GM23338 (cell line): ENCODE data around the gene KRT17. TPM values are rescaled to one million over a fixed set of nuclear protein-coding genes. Genes with fewer than 3 reads are reported as not detected.
"Not testable (repeated sequence)": the region's sequence is repeated elsewhere in the genome, so short reads cannot be mapped to it uniquely, and the experiment has no call there.

Experiments used
- ATAC-seq: fragments of 200-7000 bp; cut with Tn5 transposase; 3 replicates; pipeline ENCODE4 v1.9.1; 2020
- DNase-seq: peaks from one replicate; pipeline ENCODE4 v3.0.0-alpha.2; 2015; ENCODE audit warnings: low spot score
- H2AFZ ChIP-seq: fragments of 200-600 bp; sonication (generic); 2 replicates; pipeline ENCODE4 v1.8.0; 2016; ENCODE audit warnings: antibody characterized with exemption, mild to moderate bottlenecking, moderate library complexity
- H3F3A ChIP-seq: fragments of 200-600 bp; sonication (generic); replicated peaks from 2 replicates; pipeline ENCODE4 v1.8.0; 2017; ENCODE audit warnings: antibody characterized with exemption, mixed run types, low read depth
- H3K27ac ChIP-seq: fragments of 200-600 bp; sonication (generic); 2 replicates; pipeline ENCODE4 v1.6.1; 2016; ENCODE audit warnings: low read depth
- H3K27me3 ChIP-seq: fragments of 200-600 bp; sonication (generic); 2 replicates; pipeline ENCODE4 v1.8.0; 2016; ENCODE audit warnings: mild to moderate bottlenecking, mixed run types, moderate library complexity; ENCODE audit not compliant: insufficient read depth
- H3K36me3 ChIP-seq: fragments of 200-600 bp; sonication (generic); 2 replicates; pipeline ENCODE4 v1.8.0; 2016; ENCODE audit warnings: mild to moderate bottlenecking; ENCODE audit not compliant: insufficient read depth
- H3K4me1 ChIP-seq: fragments of 200-600 bp; sonication (generic); 2 replicates; pipeline ENCODE4 v1.8.0; 2016; ENCODE audit warnings: mild to moderate bottlenecking, moderate library complexity; ENCODE audit not compliant: insufficient read depth
- H3K4me2 ChIP-seq: fragments of 200-600 bp; sonication (generic); 2 replicates; pipeline ENCODE4 v1.7.1; 2017; ENCODE audit warnings: mixed run types
- H3K4me3 ChIP-seq: fragments of 200-600 bp; sonication (generic); 2 replicates; pipeline ENCODE4 v1.6.1; 2016; ENCODE audit warnings: mixed run types
- H3K79me2 ChIP-seq: fragments of 200-600 bp; sonication (generic); replicated peaks from 2 replicates; pipeline ENCODE4 v1.8.0; 2017; ENCODE audit warnings: mild to moderate bottlenecking; ENCODE audit not compliant: insufficient read depth
- H3K9me2 ChIP-seq: fragments of 200-600 bp; sonication (generic); 2 replicates; pipeline ENCODE4 v1.8.0; 2017; ENCODE audit not compliant: insufficient read depth
- H4K20me1 ChIP-seq: fragments of 200-600 bp; sonication (generic); replicated peaks from 2 replicates; pipeline ENCODE4 v1.8.0; 2017; ENCODE audit warnings: mild to moderate bottlenecking; ENCODE audit not compliant: insufficient read depth
- H3K27ac Mint-ChIP-seq: 2 replicates; pipeline ENCODE4 v1.8.0; 2020; ENCODE audit warnings: inconsistent platforms, mild to moderate bottlenecking, moderate library complexity, mixed read lengths
- H3K27me3 Mint-ChIP-seq: 3 replicates; pipeline ENCODE4 v1.8.0; 2022; ENCODE audit warnings: low read depth, mild to moderate bottlenecking, moderate library complexity, mixed read lengths, inconsistent platforms; ENCODE audit not compliant: insufficient read depth, poor library complexity
- H3K36me3 Mint-ChIP-seq: 3 replicates; pipeline ENCODE4 v1.8.0; 2021; ENCODE audit warnings: low read depth, mild to moderate bottlenecking, inconsistent platforms, moderate library complexity, mixed read lengths
- H3K4me1 Mint-ChIP-seq: 3 replicates; pipeline ENCODE4 v1.8.0; 2020; ENCODE audit warnings: mild to moderate bottlenecking, inconsistent platforms, mixed read lengths
- H3K4me3 Mint-ChIP-seq: 3 replicates; pipeline ENCODE4 v1.8.0; 2021; ENCODE audit warnings: moderate library complexity, mild to moderate bottlenecking, inconsistent platforms, mixed read lengths
- H3K9me3 Mint-ChIP-seq: 3 replicates; pipeline ENCODE4 v1.8.0; 2020; ENCODE audit warnings: moderate library complexity, mild to moderate bottlenecking, inconsistent platforms, mixed read lengths
- STAT1 ChIP-seq: IDR thresholded peaks from one replicate; pipeline ENCODE4 v1.6.1; 2016; ENCODE audit warnings: antibody characterized with exemption; ENCODE audit not compliant: unreplicated experiment
- ZNF114 ChIP-seq: fragments of 250-450 bp; sonication (Bioruptor Pico); IDR thresholded peaks from 2 replicates; pipeline ENCODE4 v1.5.0; 2020; ENCODE audit warnings: mild to moderate bottlenecking, moderate library complexity
- ZNF462 ChIP-seq: fragments of 250-450 bp; sonication (Bioruptor Pico); IDR thresholded peaks from 2 replicates; pipeline ENCODE4 v1.5.0; 2020; ENCODE audit warnings: mild to moderate bottlenecking, moderate library complexity
- polyA plus RNA-seq: library from polyadenylated mRNA; unstranded; fragments of >200 nt; fragmentation: Nextera tagmentation; extraction: Ambion mirVana; gene quantifications from 2 replicates; pipeline ENCODE4 v1.2.1, GENCODE V29; 2016
- total RNA-seq: library from RNA; depleted of rRNA; stranded (reverse); fragments of >200 nt; shearing (Covaris generic); gene quantifications from 2 replicates; pipeline ENCODE4 v1.2.3, GENCODE V29; 2014
- TF ChIP-seq, protein P1 (sequence below), 2 experiments: fragments of 200-600 bp in 1 of 2; sonication (generic) in 1 of 2; conservative IDR thresholded peaks; 2 replicates each; pipeline versions ENCODE4 v1.5.1 to v1.6.1; 2016 to 2017; ENCODE audit warnings: antibody characterized with exemption in 2 of 2, low read depth in 2 of 2, mild to moderate bottlenecking in 2 of 2, moderate library complexity in 1 of 2

KRT17 gene
- total and polyA plus RNA-seq, 2 experiments from 2014 or later = 0.63 to 1.8 TPM

DNA sequence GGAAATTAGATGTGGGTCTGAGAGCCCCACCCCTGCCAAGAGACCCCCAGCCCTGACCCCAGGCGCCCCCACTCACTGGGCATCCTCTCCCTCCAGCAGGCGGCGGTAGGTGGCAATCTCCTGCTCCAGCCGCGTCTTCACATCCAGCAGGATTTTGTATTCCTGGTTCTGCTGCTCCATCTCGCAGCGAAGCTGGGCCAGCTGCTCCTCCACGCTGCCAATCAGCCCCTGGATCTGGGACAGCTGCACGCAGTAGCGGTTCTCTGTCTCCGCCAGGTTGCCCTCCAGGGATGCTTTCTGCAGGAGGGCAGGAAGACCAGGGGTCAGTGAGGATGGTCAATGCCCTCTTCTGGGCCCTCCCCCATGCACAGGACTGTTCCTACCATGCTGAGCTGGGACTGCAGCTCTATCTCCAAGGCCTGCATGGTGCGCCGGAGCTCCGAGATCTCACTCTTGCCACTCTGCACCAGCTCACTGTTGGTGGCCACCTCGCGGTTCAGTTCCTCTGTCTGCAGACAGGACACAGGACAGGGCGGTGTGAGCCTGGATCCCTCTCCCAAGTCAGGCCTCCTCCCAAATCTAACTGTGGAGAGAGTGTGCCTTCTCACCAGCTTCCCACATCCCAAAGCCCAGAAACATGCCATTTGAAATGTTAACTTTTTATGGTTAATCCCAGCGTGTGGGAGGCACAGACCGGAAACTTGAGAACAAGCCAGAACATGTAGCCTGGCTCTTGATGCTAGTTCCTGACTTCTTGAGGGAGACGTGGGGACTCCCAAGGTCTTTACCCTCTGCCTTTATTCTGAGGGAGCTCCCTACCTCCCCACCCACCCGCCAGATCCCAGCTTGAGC is 3.6 kb downstream of the KRT17 start:
- Mint-ChIP-seq H3K27ac (no peak overlapping the region), H3K4me3 (no peak overlapping the region), H3K4me1 (peaks cover 17% of the 10 kb centered on the region), H3K36me3 (no peaks in the 10 kb centered on the region), H3K27me3 (peaks cover 16% of the 10 kb centered on the region), H3K9me3 (no peaks in the 10 kb centered on the region; the same call in 2 of the 3 replicates)
- no peak for DNase-seq
- no peak overlapping the region for H3K27ac ChIP-seq
- H3K9me2 ChIP-seq = no peaks in the 10 kb centered on the region
- H3K36me3 ChIP-seq = no peaks in the 10 kb centered on the region
- H3K27me3 ChIP-seq = no peaks in the 10 kb centered on the region
- H3K4me1 ChIP-seq = no peaks in the 10 kb centered on the region
- no peak for ATAC-seq
- H4K20me1 ChIP-seq = no peaks in the 10 kb centered on the region
- H3K4me3 ChIP-seq = no peak overlapping the region
- H2AFZ ChIP-seq = no peak overlapping the region
- H3F3A ChIP-seq = no peaks in the 10 kb centered on the region
- H3K4me2 ChIP-seq = no peak overlapping the region
- TF ChIP-seq, protein P1, sequence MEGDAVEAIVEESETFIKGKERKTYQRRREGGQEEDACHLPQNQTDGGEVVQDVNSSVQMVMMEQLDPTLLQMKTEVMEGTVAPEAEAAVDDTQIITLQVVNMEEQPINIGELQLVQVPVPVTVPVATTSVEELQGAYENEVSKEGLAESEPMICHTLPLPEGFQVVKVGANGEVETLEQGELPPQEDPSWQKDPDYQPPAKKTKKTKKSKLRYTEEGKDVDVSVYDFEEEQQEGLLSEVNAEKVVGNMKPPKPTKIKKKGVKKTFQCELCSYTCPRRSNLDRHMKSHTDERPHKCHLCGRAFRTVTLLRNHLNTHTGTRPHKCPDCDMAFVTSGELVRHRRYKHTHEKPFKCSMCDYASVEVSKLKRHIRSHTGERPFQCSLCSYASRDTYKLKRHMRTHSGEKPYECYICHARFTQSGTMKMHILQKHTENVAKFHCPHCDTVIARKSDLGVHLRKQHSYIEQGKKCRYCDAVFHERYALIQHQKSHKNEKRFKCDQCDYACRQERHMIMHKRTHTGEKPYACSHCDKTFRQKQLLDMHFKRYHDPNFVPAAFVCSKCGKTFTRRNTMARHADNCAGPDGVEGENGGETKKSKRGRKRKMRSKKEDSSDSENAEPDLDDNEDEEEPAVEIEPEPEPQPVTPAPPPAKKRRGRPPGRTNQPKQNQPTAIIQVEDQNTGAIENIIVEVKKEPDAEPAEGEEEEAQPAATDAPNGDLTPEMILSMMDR (conservative IDR thresholded peaks at IDR 0.05; ENCODE audit: low read depth in 2 of 2) = peak; percentile 26 to 31; a peak in 3 of 4 replicates
- TF ChIP-seq ZNF114 (CRISPR knock-in tag) = no peak
- TF ChIP-seq STAT1 = no peak
- TF ChIP-seq ZNF462 (CRISPR knock-in tag) = no peak
- H3K79me2 ChIP-seq = no peaks in the 10 kb centered on the region

- not testable (repeated sequence) for H2AFZ ChIP-seq, H3F3A ChIP-seq, DNase-seq, H4K20me1 ChIP-seq, H3K4me3 ChIP-seq, H3K4me1 ChIP-seq, H3K9me3 Mint-ChIP-seq, H3K4me3 Mint-ChIP-seq, ATAC-seq, H3K9me2 ChIP-seq, H3K27ac Mint-ChIP-seq, H3K4me2 ChIP-seq, H3K36me3 ChIP-seq, H3K79me2 ChIP-seq, H3K27ac ChIP-seq, H3K27me3 ChIP-seq, H3K36me3 Mint-ChIP-seq
- Mint-ChIP-seq H3K4me1 (peaks cover 22% of the 10 kb centered on the region), H3K27me3 (peaks cover 21% of the 10 kb centered on the region)
These were observed 4.3 kb downstream of the KRT17 start for GRCh38 chr17:41619927-41620582.
